Panc1 (cell line): ENCODE data around the gene DSCAML1. TPM values are rescaled to one million over a fixed set of nuclear protein-coding genes. Genes with fewer than 3 reads are reported as not detected.

Experiments
- ATAC-seq: fragments of 200-7000 bp; cut with Tn5 transposase; 2 replicates; pipeline ENCODE4 v1.9.1; 2020; ENCODE audit warnings: mild to moderate bottlenecking, moderate library complexity
- BruUV-seq: library from RNA; stranded (reverse); fragments of 400-500 nt; replicated peaks from 2 replicates; lab custom pipeline; 2021; lab: Mats Ljungman, UMichigan
- CTCF ChIA-PET: fragments of 300-600 bp; sonication (Branson Sonifier 250); formaldehyde crosslinking; loops from one replicate; lab custom pipeline; 2022; ENCODE audit warnings: antibody characterized with exemption; lab: Charles Lee
- POLR2A ChIA-PET: fragments of 300-600 bp; sonication (Branson Sonifier 250); formaldehyde crosslinking; loops from one replicate; lab custom pipeline; 2022; ENCODE audit warnings: antibody characterized with exemption; lab: Charles Lee
- DNase-seq: peaks from one replicate; pipeline ENCODE4 v3.0.0-alpha.2; 2010; ENCODE audit warnings: low read depth, low spot score
- H3K27ac ChIP-seq: 2 replicates; pipeline ENCODE4 v1.5.1; 2011; ENCODE audit warnings: mild to moderate bottlenecking, low read length, inconsistent platforms
- H3K27me3 ChIP-seq: fragments of 200-500 bp; sonication (Bioruptor generic); 2 replicates; pipeline ENCODE4 v1.6.0; 2014; ENCODE audit warnings: low read length, inconsistent platforms; ENCODE audit not compliant: control insufficient read depth, insufficient read depth
- H3K36me3 ChIP-seq: fragments of 200-500 bp; sonication (Bioruptor generic); 2 replicates; pipeline ENCODE4 v1.5.1; 2014; ENCODE audit warnings: inconsistent platforms, mild to moderate bottlenecking, low read length, moderate library complexity; ENCODE audit not compliant: control insufficient read depth, insufficient read depth
- H3K4me1 ChIP-seq: 2 replicates; pipeline ENCODE4 v1.5.1; 2011; ENCODE audit warnings: inconsistent platforms, mild to moderate bottlenecking, low read length, moderate library complexity; ENCODE audit not compliant: control insufficient read depth, insufficient read depth
- H3K4me3 ChIP-seq, 2 experiments: 2 replicates each; pipeline ENCODE4 v1.5.1; 2011 to 2012; ENCODE audit warnings: low read depth in 2 of 2, low read length in 2 of 2, mild to moderate bottlenecking in 2 of 2, inconsistent platforms in 1 of 2, moderate library complexity in 1 of 2
- H3K9me3 ChIP-seq: fragments of 200-500 bp; sonication (Bioruptor generic); 2 replicates; pipeline ENCODE4 v1.5.1; 2014; ENCODE audit warnings: low read depth, mild to moderate bottlenecking, inconsistent platforms, low read length, moderate library complexity; ENCODE audit not compliant: control insufficient read depth, insufficient read depth
- CTCF ChIP-seq: fragments of 450-650 bp; IDR thresholded peaks from 2 replicates; pipeline ENCODE4 v1.5.1; 2017; ENCODE audit warnings: mild to moderate bottlenecking
- POLR2AphosphoS5 ChIP-seq: IDR thresholded peaks from 2 replicates; pipeline ENCODE4 v1.6.1; 2012; ENCODE audit warnings: mild to moderate bottlenecking, low read depth, low read length, moderate library complexity
- SIN3A ChIP-seq: IDR thresholded peaks from 2 replicates; pipeline ENCODE4 v1.6.1; 2012; ENCODE audit warnings: low read depth, mild to moderate bottlenecking, low read length, moderate library complexity, borderline replicate concordance; ENCODE audit not compliant: insufficient read depth
- TCF7L2 ChIP-seq: IDR thresholded peaks from 2 replicates; pipeline ENCODE4 v1.6.1; 2011; ENCODE audit warnings: mild to moderate bottlenecking, low read depth, low read length, inconsistent platforms
- in situ Hi-C: cut with HindIII; loops from 2 replicates; pipeline ENCODE4 v1.10.0; 2016; ENCODE audit warnings: low sequenced_read_pairs, low pct_unique_long_range_greater_than_20kb
- intact Hi-C: fragments of 100-400 bp; cut with micrococcal nuclease; formaldehyde crosslinking; loops from one replicate; pipeline ENCODE4 v1.10.0; 2022; ENCODE audit not compliant: unreplicated experiment
- total RNA-seq: library from RNA; stranded (reverse); gene quantifications from one replicate; pipeline ENCODE4 v1.2.1, GENCODE V29; 2021; ENCODE audit not compliant: unreplicated experiment
- TF ChIP-seq, protein P1 (sequence below), 2 experiments: IDR thresholded peaks; 2 replicates each; pipeline ENCODE4 v1.6.1; 2011 to 2012; ENCODE audit warnings: low read depth in 2 of 2, control low read depth in 1 of 2, low read length in 1 of 2, mild to moderate bottlenecking in 1 of 2, moderate library complexity in 1 of 2; ENCODE audit not compliant: insufficient read depth in 1 of 2

Gene DSCAML1
- total RNA-seq, 1 experiment from 2014 or later = 1.6 TPM

DNA sequence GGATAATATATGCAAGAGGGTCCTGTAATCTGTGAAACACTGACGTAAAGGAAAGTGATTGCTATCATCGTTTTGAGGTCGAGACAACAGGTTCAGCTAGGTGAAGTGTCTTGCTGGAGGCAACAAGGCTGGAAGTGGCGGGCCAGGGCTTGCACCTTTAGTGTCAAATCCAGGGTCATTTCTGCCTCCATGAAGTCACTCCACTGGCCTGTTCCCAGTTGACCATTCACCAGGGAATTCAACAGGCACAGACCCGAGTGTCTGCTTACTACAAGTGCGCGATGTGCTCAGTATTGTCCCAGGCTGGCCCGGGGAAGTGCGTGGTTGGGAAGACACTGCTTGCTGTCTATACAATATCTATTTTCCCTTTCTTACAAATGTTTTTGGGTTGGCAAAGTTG is 244.4 kb downstream of the DSCAML1 start:
- ChIA-PET CTCF (no interaction called here), POLR2A (no interaction called here)
- TF ChIP-seq CTCF (no peak), TCF7L2 (no peak), POLR2AphosphoS5 (no peak), SIN3A (no peak)
- TF ChIP-seq, protein P1, sequence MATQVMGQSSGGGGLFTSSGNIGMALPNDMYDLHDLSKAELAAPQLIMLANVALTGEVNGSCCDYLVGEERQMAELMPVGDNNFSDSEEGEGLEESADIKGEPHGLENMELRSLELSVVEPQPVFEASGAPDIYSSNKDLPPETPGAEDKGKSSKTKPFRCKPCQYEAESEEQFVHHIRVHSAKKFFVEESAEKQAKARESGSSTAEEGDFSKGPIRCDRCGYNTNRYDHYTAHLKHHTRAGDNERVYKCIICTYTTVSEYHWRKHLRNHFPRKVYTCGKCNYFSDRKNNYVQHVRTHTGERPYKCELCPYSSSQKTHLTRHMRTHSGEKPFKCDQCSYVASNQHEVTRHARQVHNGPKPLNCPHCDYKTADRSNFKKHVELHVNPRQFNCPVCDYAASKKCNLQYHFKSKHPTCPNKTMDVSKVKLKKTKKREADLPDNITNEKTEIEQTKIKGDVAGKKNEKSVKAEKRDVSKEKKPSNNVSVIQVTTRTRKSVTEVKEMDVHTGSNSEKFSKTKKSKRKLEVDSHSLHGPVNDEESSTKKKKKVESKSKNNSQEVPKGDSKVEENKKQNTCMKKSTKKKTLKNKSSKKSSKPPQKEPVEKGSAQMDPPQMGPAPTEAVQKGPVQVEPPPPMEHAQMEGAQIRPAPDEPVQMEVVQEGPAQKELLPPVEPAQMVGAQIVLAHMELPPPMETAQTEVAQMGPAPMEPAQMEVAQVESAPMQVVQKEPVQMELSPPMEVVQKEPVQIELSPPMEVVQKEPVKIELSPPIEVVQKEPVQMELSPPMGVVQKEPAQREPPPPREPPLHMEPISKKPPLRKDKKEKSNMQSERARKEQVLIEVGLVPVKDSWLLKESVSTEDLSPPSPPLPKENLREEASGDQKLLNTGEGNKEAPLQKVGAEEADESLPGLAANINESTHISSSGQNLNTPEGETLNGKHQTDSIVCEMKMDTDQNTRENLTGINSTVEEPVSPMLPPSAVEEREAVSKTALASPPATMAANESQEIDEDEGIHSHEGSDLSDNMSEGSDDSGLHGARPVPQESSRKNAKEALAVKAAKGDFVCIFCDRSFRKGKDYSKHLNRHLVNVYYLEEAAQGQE (IDR thresholded peaks at IDR 0.05; ENCODE audit: insufficient read depth in 1 of 2, low read depth in 2 of 2, low read length in 1 of 2) = no peak
- no peak for DNase-seq
- no peaks in the 10 kb centered on the region for H3K4me1 ChIP-seq
- no TSS peak for BruUV-seq
- no peak overlapping the region for H3K4me3 ChIP-seq
- H3K36me3 ChIP-seq = no peaks in the 10 kb centered on the region
- in situ Hi-C loops (no loop called here), intact Hi-C loops (no loop called here)
- ATAC-seq = no peak
- H3K27me3 ChIP-seq = peaks cover 8% of the 10 kb centered on the region
- no peak overlapping the region for H3K27ac ChIP-seq
- no peaks in the 10 kb centered on the region for H3K9me3 ChIP-seq

DNA sequence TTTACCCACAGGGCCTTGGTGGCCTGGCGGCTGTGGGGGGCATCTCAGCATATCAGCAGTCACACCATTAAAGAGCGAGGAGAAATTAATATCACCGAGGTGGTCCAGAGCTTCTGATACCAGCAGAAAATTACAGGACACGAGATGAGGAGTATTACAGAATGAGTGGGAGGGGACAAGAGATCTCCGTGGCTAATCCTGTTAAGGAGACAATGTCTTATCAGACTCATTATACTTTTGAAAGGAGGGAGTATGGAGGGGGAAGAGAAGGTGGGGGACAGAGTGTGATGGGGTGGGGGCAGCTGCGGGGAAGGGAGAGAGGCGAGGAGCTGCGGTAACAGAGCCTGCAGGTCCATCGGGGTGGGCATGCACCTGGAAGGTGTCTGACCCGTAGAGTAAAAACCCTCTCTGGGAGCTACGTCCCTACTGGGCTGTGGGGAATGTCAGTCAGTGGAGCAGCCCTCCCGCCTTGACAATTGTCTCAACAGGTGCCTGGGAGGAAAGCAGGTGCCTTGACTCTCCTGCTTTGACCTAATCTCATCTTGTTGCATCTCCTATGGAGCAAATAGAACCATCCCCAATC is 245.2 kb downstream of the DSCAML1 start:
- no peaks in the 10 kb centered on the region for H3K9me3 ChIP-seq
- H3K27ac ChIP-seq = no peak overlapping the region
- no TSS peak for BruUV-seq
- H3K27me3 ChIP-seq = peaks cover 5% of the 10 kb centered on the region
- no peak overlapping the region for H3K4me3 ChIP-seq
- no peaks in the 10 kb centered on the region for H3K36me3 ChIP-seq
- in situ Hi-C loops (no loop called here), intact Hi-C loops (no loop called here)
- DNase-seq (no peak), ATAC-seq (no peak)
- ChIA-PET CTCF (no interaction called here), POLR2A (no interaction called here)
- TF ChIP-seq CTCF (no peak), TCF7L2 (no peak), SIN3A (no peak), POLR2AphosphoS5 (no peak)
- TF ChIP-seq, protein P1 (IDR thresholded peaks at IDR 0.05; ENCODE audit: insufficient read depth in 1 of 2, low read depth in 2 of 2, low read length in 1 of 2) = no peak
- H3K4me1 ChIP-seq = no peaks in the 10 kb centered on the region
